SU-DHL-6 (cell line): Measurements from ENCODE around the gene FAT3.

Source experiments
- CTCF ChIP-seq: fragments of 200-600 bp; sonication (generic); IDR thresholded peaks from one replicate; pipeline ENCODE4 v1.5.1; 2017; ENCODE audit warnings: antibody characterized with exemption, mild to moderate bottlenecking, low read length, moderate library complexity; ENCODE audit not compliant: insufficient read depth, poor library complexity, severe bottlenecking
- EZH2phosphoT487 ChIP-seq: fragments of 200-600 bp; sonication (generic), shearing (Covaris generic); conservative IDR thresholded peaks from 2 replicates; pipeline ENCODE4 v1.6.1; 2018; ENCODE audit warnings: mild to moderate bottlenecking, antibody characterized with exemption, low read length, moderate library complexity, mixed read lengths

- TF ChIP-seq CTCF (no peak), EZH2phosphoT487 (no peak)
Measured at GRCh38 chr11:92251980-92252379, 27.4 kb downstream of the FAT3 start.
